Mucosa of rectum (tissue), 2 donors: ENCODE data around the gene ESR2.
"Not testable (repeated sequence)": the region's sequence is repeated elsewhere in the genome, so short reads cannot be mapped to it uniquely, and the experiment has no call there.

Source experiments
- H3K27ac ChIP-seq, 2 donors: one replicate each; pipeline ENCODE4 v1.7.0; 2013; ENCODE audit warnings: inconsistent platforms in 2 of 2, low read depth in 2 of 2, low read length in 2 of 2
- H3K27me3 ChIP-seq, 2 donors: one replicate each; pipeline ENCODE4 v1.7.0; 2013; ENCODE audit warnings: low read length in 2 of 2; ENCODE audit not compliant: control insufficient read depth in 2 of 2, insufficient read depth in 2 of 2
- H3K36me3 ChIP-seq, 2 donors: one replicate each; pipeline ENCODE4 v1.7.0; 2013; ENCODE audit warnings: low read length in 2 of 2; ENCODE audit not compliant: control insufficient read depth in 2 of 2, insufficient read depth in 2 of 2
- H3K4me1 ChIP-seq, 2 donors: one replicate each; pipeline ENCODE4 v1.7.0; 2013; ENCODE audit warnings: low read length in 2 of 2, mild to moderate bottlenecking in 1 of 2; ENCODE audit not compliant: control insufficient read depth in 2 of 2, insufficient read depth in 2 of 2
- H3K4me3 ChIP-seq, 2 donors: one replicate each; pipeline ENCODE4 v1.7.0; 2013; ENCODE audit warnings: low read length in 2 of 2
- H3K9ac ChIP-seq, 2 donors: one replicate each; pipeline ENCODE4 v1.7.0; 2013; ENCODE audit warnings: low read length in 2 of 2, low read depth in 1 of 2, mild to moderate bottlenecking in 1 of 2
- H3K9me3 ChIP-seq, 2 donors: one replicate each; pipeline ENCODE4 v1.7.0; 2013; ENCODE audit warnings: low read length in 2 of 2; ENCODE audit not compliant: control insufficient read depth in 2 of 2
- donor health status: healthy.
- donor health status: Normal muscosa, but diverticular disease.

Gene ESR2

GRCh38 chr14:64213853-64214570, 80.2 kb downstream of the ESR2 start:
- Histone ChIP-seq H3K9ac (no peak overlapping the region), H3K9me3 (no peaks in the 10 kb centered on the region), H3K4me3 (no peak overlapping the region), H3K27me3 (no peaks in the 10 kb centered on the region), H3K36me3 (peaks cover 70 to 84% of the 10 kb centered on the region in 2 donors), H3K27ac (no peak overlapping the region), H3K4me1 (peaks cover 0 to 6% of the 10 kb centered on the region in 2 donors)

- peaks cover 78 to 84% of the 10 kb centered on the region in 2 donors for H3K36me3 ChIP-seq
- H3K4me1 ChIP-seq = peaks cover 0 to 6% of the 10 kb centered on the region in 2 donors
- H3K27me3 ChIP-seq = no peaks in the 10 kb centered on the region
- no peak overlapping the region for H3K4me3 ChIP-seq
- H3K27ac ChIP-seq = no peak overlapping the region
- no peaks in the 10 kb centered on the region for H3K9me3 ChIP-seq
- H3K9ac ChIP-seq = no peak overlapping the region
These were observed 81.1 kb downstream of the ESR2 start for GRCh38 chr14:64213086-64213485.

GRCh38 chr14:64212666-64213065, 81.5 kb downstream of the ESR2 start:
- no peak overlapping the region for H3K27ac ChIP-seq
- H3K27me3 ChIP-seq = no peaks in the 10 kb centered on the region
- peaks cover 77 to 83% of the 10 kb centered on the region in 2 donors for H3K36me3 ChIP-seq
- H3K4me1 ChIP-seq = peaks cover 0 to 6% of the 10 kb centered on the region in 2 donors
- H3K9ac ChIP-seq = no peak overlapping the region
- no peaks in the 10 kb centered on the region for H3K9me3 ChIP-seq
- no peak overlapping the region for H3K4me3 ChIP-seq

- H3K27ac ChIP-seq, H3K9ac ChIP-seq, H3K4me1 ChIP-seq, H3K4me3 ChIP-seq, H3K9me3 ChIP-seq, H3K27me3 ChIP-seq: not testable (repeated sequence)
- H3K36me3 ChIP-seq = peaks cover 61 to 68% of the 10 kb centered on the region in 2 donors
These were observed 83.3 kb downstream of the ESR2 start for GRCh38 chr14:64210912-64211311.

GRCh38 chr14:64210216-64210615, 84.0 kb downstream of the ESR2 start:
- Histone ChIP-seq H3K9ac (no peak overlapping the region), H3K27ac (peak overlapping the region in 1 of 2 donors; percentile 43), H3K4me3 (no peak overlapping the region), H3K36me3 (peaks cover 54 to 63% of the 10 kb centered on the region in 2 donors), H3K27me3 (no peaks in the 10 kb centered on the region), H3K4me1 (peaks cover 0 to 6% of the 10 kb centered on the region in 2 donors), H3K9me3 (no peaks in the 10 kb centered on the region)

GRCh38 chr14:64209444-64210131, 84.6 kb downstream of the ESR2 start:
- no peak overlapping the region for H3K9ac ChIP-seq
- no peaks in the 10 kb centered on the region for H3K9me3 ChIP-seq
- H3K4me1 ChIP-seq = peaks cover 0 to 6% of the 10 kb centered on the region in 2 donors
- no peak overlapping the region for H3K4me3 ChIP-seq
- peaks cover 56 to 60% of the 10 kb centered on the region in 2 donors for H3K36me3 ChIP-seq
- H3K27me3 ChIP-seq = no peaks in the 10 kb centered on the region
- H3K27ac ChIP-seq = peak overlapping the region in 1 of 2 donors; percentile 43

- Histone ChIP-seq H3K4me1 (peaks cover 0 to 6% of the 10 kb centered on the region in 2 donors), H3K9ac (no peak overlapping the region), H3K27me3 (no peaks in the 10 kb centered on the region), H3K4me3 (no peak overlapping the region), H3K36me3 (peaks cover 50 to 57% of the 10 kb centered on the region in 2 donors), H3K27ac (no peak overlapping the region), H3K9me3 (no peaks in the 10 kb centered on the region)
These were observed 85.2 kb downstream of the ESR2 start for GRCh38 chr14:64208981-64209380.

- Histone ChIP-seq H3K4me1 (peaks cover 0 to 6% of the 10 kb centered on the region in 2 donors), H3K9me3 (no peaks in the 10 kb centered on the region), H3K36me3 (peaks cover 50% of the 10 kb centered on the region in 2 donors), H3K27ac (no peak overlapping the region), H3K9ac (no peak overlapping the region), H3K27me3 (no peaks in the 10 kb centered on the region), H3K4me3 (no peak overlapping the region)
These were observed 85.9 kb downstream of the ESR2 start for GRCh38 chr14:64208261-64208660.

- peaks cover 37 to 39% of the 10 kb centered on the region in 2 donors for H3K36me3 ChIP-seq
- H3K9me3 ChIP-seq = no peaks in the 10 kb centered on the region
- no peak overlapping the region for H3K27ac ChIP-seq
- H3K27me3 ChIP-seq = no peaks in the 10 kb centered on the region
- H3K4me1 ChIP-seq = no peaks in the 10 kb centered on the region
- no peak overlapping the region for H3K4me3 ChIP-seq
- H3K9ac ChIP-seq = no peak overlapping the region
These were observed 90.7 kb downstream of the ESR2 start for GRCh38 chr14:64203366-64204006.

- H3K4me3 ChIP-seq = no peak overlapping the region
- H3K27me3 ChIP-seq = no peaks in the 10 kb centered on the region
- H3K9ac ChIP-seq = no peak overlapping the region
- H3K36me3 ChIP-seq = peaks cover 30 to 37% of the 10 kb centered on the region in 2 donors
- H3K4me1 ChIP-seq = no peaks in the 10 kb centered on the region
- no peaks in the 10 kb centered on the region for H3K9me3 ChIP-seq
- H3K27ac ChIP-seq = no peak overlapping the region
These were observed 91.5 kb downstream of the ESR2 start for GRCh38 chr14:64202716-64203115.
